GM12801 (cell line): ENCODE data around the gene TMEM260.

Source experiments
- TF ChIP-seq, protein P1 (sequence below): IDR thresholded peaks from one replicate; pipeline ENCODE4 v1.5.1; 2011; ENCODE audit warnings: control low read depth; ENCODE audit not compliant: insufficient read length; ENCODE audit errors: extremely low read depth

Gene TMEM260

DNA sequence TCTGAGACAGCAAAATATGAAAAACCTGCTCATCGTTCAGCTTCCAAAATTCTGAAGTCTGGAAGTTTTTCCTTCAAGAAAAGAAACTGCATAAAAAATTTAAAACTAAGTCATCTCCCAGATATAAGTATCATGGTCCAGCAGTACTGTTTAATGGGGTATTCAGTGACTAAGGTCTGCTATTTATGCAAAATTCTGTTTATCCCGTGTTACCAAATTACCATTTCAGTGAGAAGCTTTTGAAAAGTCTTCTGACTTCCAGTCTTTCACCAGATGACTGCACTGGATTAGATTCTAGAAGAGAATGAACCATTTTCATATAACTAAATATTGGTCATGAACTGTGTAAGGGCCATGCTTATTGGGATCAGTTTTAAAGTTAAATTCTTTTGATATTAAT is 67.9 kb downstream of the TMEM260 start:
- TF ChIP-seq, protein P1, sequence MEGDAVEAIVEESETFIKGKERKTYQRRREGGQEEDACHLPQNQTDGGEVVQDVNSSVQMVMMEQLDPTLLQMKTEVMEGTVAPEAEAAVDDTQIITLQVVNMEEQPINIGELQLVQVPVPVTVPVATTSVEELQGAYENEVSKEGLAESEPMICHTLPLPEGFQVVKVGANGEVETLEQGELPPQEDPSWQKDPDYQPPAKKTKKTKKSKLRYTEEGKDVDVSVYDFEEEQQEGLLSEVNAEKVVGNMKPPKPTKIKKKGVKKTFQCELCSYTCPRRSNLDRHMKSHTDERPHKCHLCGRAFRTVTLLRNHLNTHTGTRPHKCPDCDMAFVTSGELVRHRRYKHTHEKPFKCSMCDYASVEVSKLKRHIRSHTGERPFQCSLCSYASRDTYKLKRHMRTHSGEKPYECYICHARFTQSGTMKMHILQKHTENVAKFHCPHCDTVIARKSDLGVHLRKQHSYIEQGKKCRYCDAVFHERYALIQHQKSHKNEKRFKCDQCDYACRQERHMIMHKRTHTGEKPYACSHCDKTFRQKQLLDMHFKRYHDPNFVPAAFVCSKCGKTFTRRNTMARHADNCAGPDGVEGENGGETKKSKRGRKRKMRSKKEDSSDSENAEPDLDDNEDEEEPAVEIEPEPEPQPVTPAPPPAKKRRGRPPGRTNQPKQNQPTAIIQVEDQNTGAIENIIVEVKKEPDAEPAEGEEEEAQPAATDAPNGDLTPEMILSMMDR: no peak

DNA sequence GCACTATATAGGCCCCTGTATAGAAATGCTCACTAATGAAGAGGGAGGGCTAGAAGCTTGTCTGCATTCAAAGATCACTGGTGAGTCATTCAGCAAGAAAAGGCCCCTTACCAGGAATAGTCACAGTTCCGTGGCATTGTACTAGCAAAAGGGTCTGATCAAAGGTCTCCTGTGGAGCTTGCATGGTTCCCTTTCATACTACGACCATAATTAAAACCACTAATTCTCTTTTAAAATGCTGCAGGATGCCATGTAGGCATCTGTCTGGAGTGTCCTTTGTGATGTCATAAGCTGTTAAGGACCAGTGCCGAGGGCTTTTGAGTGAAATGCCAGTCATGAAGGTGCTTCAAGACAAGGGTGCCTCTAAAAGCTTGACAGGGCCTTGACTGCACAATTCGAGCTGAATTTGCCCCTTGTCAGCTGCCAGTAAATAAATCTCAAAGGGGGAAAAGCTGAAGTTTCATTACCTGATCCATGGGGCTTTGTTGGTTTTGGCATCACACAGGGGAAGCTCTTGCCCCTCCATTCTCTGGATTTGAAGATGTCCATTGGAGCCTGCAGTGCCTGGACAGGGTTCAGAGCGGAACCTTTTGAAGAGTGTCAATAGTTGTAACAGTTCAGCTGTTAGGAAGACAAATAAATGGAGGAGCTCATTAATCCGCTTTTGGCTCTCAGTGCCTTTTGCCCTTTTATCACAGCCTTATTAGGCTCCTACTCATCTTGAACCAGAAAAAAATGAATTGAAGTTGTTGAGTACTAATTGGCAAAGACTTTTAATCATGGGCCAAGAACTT is 69.1 kb downstream of the TMEM260 start:
- TF ChIP-seq, protein P1: no peak

DNA sequence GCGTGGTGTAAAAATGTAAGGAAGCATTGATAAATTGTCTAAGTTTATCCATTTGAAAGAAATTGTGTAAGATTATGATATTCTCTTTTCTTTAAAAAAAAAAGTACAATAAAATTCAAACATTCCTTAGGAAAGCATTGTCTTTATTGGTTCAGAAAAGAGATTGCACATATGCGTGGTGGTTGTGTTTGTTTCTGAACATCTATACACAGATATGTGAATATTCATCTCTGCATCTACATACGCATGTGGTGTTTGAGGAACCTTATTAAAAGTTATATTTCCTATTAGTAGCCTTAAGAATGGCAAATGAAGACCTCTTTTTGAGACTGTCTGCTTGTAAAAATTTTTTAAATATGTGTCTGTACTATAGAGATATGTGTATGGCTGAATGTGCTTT is 69.8 kb downstream of the TMEM260 start:
- TF ChIP-seq, protein P1: no peak

DNA sequence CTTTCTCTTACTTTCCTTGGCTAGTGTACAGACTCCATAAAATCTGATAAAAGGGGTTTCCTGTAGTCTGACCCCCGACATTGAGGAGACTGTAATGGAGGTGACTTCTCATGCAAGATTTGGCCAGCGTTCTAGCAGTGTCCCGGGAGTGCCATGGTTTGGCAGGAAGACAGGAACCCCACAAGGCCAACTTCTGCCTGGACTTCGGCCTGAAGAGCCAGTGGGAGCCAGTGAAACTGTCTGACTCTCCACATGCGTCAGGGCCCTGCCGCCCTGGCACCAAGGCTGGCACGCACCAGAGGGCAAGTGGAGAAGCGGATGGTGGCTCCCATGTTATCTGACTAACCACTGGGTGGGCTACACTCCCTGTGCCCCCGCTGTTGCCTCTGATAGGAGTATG is 70.5 kb downstream of the TMEM260 start:
- TF ChIP-seq, protein P1: no peak

DNA sequence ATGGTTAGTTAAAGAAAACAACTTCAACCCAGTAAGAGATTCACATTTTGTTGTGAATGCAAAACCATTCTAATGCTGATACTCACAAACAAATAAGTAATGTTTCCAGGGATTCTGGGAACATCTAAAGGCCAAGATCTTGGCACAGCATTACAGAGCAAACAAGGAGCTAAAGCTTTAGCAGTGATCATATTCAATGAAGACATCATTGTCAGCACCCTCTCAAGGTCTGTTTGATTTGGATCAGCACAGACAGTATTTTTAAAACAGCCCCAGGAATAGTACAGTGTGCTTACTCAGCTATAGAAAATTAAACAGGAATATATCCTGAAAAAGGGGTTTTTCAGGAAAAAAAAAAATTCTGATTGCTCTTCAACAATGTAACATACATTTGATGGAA is 71.4 kb downstream of the TMEM260 start:
- TF ChIP-seq, protein P1: no peak

DNA sequence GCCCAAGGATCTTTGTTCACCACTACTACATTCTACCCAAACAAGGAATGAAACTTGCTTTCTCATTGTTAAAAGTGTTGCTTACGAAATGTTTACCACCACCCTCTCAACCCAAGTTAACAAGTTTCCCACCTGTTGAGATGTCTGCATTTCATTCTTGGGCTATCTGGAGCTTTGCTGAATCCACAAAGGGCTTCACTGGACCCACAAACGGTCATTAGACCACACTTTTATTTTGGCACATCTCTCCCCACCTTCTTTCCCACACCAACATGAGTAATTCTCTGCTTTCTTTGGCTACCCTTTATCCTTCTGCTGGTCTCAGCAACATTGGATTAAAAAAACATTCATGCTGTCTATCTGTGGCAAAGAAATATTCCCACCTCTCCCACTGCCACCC is 78.0 kb downstream of the TMEM260 start:
- TF ChIP-seq, protein P1: no peak

DNA sequence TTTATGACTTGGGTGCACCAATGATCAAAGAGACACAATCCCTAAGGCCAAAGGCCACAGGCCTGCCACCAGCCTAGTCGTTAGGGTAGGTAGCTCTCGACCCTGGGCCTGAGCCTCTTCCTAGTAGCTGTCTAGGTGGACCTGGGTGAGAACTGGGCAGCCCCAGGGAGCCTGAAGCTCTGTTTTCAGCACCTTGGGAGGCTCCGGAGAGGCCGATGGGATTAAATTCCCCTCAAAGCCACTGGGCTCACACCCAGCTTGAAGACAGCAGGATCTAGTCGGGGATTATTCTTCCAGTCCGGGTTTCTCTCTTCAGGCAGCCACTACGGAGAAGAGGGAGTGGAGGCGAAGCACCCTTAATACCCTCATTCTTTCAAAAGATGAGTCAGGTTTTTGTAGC is 79.8 kb downstream of the TMEM260 start:
- TF ChIP-seq, protein P1: no peak
